Activated T-cell treated with anti-CD3 and anti-CD28 coated beads, Interleukin-2, amount 50 U/mL, for 24 hours (primary cell): Measurements from ENCODE around the gene GNAI2.
A peak's percentile ranks its signal among the peaks of the same experiment; 100 is the strongest.
"Not testable (repeated sequence)": the region's sequence is repeated elsewhere in the genome, so short reads cannot be mapped to it uniquely, and the experiment has no call there.

Experiments
- DNase-seq: peaks from one replicate; pipeline ENCODE4 v3.0.0-alpha.2; 2020
- H3K27ac Mint-ChIP-seq: 2 replicates; pipeline ENCODE4 v1.8.0; 2020; ENCODE audit warnings: mild to moderate bottlenecking, mixed read lengths
- H3K27me3 Mint-ChIP-seq: 2 replicates; pipeline ENCODE4 v1.8.0; 2020; ENCODE audit warnings: mixed read lengths
- H3K36me3 Mint-ChIP-seq: 2 replicates; pipeline ENCODE4 v1.8.0; 2020; ENCODE audit warnings: low read depth, mixed read lengths
- H3K4me1 Mint-ChIP-seq: 2 replicates; pipeline ENCODE4 v1.8.0; 2020; ENCODE audit warnings: low read depth, mixed read lengths
- H3K4me3 Mint-ChIP-seq: 2 replicates; pipeline ENCODE4 v1.8.0; 2020; ENCODE audit warnings: mild to moderate bottlenecking, moderate library complexity, mixed read lengths
- H3K9me3 Mint-ChIP-seq: 2 replicates; pipeline ENCODE4 v1.8.0; 2020; ENCODE audit warnings: mixed read lengths

Gene GNAI2

GRCh38 chr3:50265571-50265970 lies 29.6 kb downstream of the GNAI2 start:
- H3K4me3 Mint-ChIP-seq: no peak overlapping the region
- no peak for DNase-seq
- peak overlapping the region; percentile 50 for H3K27ac Mint-ChIP-seq
- H3K4me1 Mint-ChIP-seq: peaks cover 1% of the 10 kb centered on the region
- H3K27me3 Mint-ChIP-seq: peaks cover 24% of the 10 kb centered on the region
- H3K36me3 Mint-ChIP-seq: no peaks in the 10 kb centered on the region
- H3K9me3 Mint-ChIP-seq: no peaks in the 10 kb centered on the region

DNA sequence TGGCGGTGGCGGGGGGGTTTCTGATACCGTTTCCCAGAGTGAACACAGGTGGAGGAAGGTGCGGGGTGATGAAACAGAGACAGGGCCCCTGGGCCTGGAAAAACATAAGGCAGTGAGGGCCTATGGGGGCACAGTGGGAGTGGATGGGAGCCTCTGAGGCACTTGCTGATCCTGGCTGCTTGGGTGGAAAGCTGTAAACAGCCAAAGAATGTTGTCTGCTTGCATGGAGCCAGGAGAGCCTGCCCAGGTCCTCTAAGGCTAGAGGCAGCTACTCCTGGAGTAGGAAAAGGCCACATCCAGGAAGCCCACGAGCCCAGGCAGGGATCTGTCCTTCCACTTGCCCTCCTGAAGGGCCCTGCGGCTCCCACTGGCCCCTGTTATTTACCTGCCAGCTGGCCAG lies 30.0 kb downstream of the GNAI2 start:
- peaks cover 24% of the 10 kb centered on the region for H3K27me3 Mint-ChIP-seq
- H3K36me3 Mint-ChIP-seq: no peaks in the 10 kb centered on the region
- no peaks in the 10 kb centered on the region for H3K9me3 Mint-ChIP-seq
- H3K27ac Mint-ChIP-seq: peak overlapping the region; percentile 50
- H3K4me3 Mint-ChIP-seq: no peak overlapping the region
- H3K4me1 Mint-ChIP-seq: peaks cover 1% of the 10 kb centered on the region
- DNase-seq: no peak

DNA sequence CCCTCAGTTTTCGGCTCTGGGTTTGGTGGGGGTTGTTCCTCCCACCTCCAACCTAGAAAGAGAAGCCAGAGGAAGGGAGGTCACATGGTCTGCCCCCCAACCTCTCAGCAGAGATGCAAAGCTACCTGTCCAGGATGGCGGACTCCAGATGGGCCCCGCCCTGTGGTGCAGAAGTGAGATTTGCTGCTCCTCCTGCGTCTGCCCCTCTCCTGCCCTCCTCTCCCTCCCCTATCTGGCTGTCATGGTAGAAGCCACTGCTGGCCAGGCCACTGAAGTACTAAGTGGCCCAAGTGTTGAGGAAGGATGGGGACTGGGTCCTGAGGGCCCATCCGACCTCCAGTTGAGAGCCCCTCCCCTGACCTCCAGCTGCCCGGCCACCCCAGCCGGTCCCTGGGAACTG lies 30.8 kb downstream of the GNAI2 start:
- H3K9me3 Mint-ChIP-seq: no peaks in the 10 kb centered on the region
- H3K4me3 Mint-ChIP-seq: no peak overlapping the region
- peaks cover 4% of the 10 kb centered on the region for H3K4me1 Mint-ChIP-seq
- no peaks in the 10 kb centered on the region for H3K36me3 Mint-ChIP-seq
- DNase-seq: no peak
- no peak overlapping the region for H3K27ac Mint-ChIP-seq
- H3K27me3 Mint-ChIP-seq: peaks cover 24% of the 10 kb centered on the region

DNA sequence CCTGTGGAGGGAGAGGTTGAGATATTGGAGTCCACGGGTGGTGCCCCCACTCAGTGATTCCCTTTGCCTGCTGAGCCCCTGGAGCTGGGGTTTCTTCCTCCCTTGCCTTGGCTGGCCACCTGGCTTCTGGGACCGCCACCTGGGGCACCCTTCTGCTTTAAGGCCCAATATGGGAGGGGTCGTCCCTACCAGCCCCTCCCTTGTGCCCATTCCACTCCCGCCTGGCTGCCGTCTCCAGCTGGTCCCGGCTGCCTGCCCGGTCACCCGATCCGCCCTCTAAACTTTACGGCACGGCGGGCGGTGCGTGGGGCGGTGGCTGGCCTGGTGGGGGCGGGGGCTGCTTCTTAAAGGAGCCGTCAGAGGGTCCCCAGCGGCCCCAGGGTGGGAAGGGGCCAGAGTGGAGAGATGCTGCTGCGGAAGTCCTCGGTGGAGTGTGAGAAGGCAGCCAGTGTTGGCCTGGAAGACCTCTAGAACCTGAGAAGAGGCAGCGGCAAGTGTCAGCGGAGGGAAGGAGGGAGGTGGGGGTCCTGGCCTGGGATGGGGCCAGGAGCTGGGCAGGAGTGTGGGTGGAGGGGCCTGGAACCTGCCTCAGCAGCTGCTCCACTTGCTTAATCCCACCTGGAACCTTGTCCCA lies 31.4 kb downstream of the GNAI2 start:
- Mint-ChIP-seq H3K4me1 (peaks cover 5% of the 10 kb centered on the region), H3K27me3 (peaks cover 24% of the 10 kb centered on the region), H3K36me3 (no peaks in the 10 kb centered on the region)

GRCh38 chr3:50268276-50268675 lies 32.3 kb downstream of the GNAI2 start:
- Mint-ChIP-seq H3K4me1 (peaks cover 11% of the 10 kb centered on the region), H3K36me3 (no peaks in the 10 kb centered on the region), H3K27ac (no peak overlapping the region), H3K4me3 (no peak overlapping the region), H3K27me3 (peaks cover 29% of the 10 kb centered on the region), H3K9me3 (no peaks in the 10 kb centered on the region)
- no peak for DNase-seq

More for the DNA sequence above, 31.4 kb downstream of the GNAI2 start:
- Mint-ChIP-seq H3K9me3 (no peaks in the 10 kb centered on the region), H3K4me3 (no peak overlapping the region), H3K27ac (no peak overlapping the region)
- DNase-seq: no peak

- H3K9me3 Mint-ChIP-seq: no peaks in the 10 kb centered on the region
- H3K4me3 Mint-ChIP-seq: no peak within 1 kb of the TSS
- peaks cover 12% of the 10 kb centered on the region for H3K4me1 Mint-ChIP-seq
- peaks cover 33% of the 10 kb centered on the region for H3K27me3 Mint-ChIP-seq
- peak within 1 kb of the TSS; percentile 52 for H3K27ac Mint-ChIP-seq
- no peak for DNase-seq
- no peaks in the 10 kb centered on the region for H3K36me3 Mint-ChIP-seq
These were observed 32.9 kb downstream of the GNAI2 start, which contains the start of gene SEMA3B for GRCh38 chr3:50268703-50269451. Gene SEMA3B, plus strand, starts transcription at chr3:50269147. Its CDS starts 94 bp downstream, at chr3:50269241.

- Mint-ChIP-seq H3K27me3 (peaks cover 39% of the 10 kb centered on the region), H3K4me1 (peaks cover 17% of the 10 kb centered on the region), H3K36me3 (no peaks in the 10 kb centered on the region), H3K27ac (no peak overlapping the region), H3K9me3 (no peaks in the 10 kb centered on the region), H3K4me3 (no peak overlapping the region)
- no peak for DNase-seq
These were observed 33.5 kb downstream of the GNAI2 start for GRCh38 chr3:50269460-50269859.

GRCh38 chr3:50269977-50270413 lies 34.0 kb downstream of the GNAI2 start:
- Mint-ChIP-seq H3K27me3 (peaks cover 43% of the 10 kb centered on the region), H3K27ac (no peak overlapping the region), H3K9me3 (no peaks in the 10 kb centered on the region), H3K4me3 (no peak overlapping the region), H3K4me1 (peaks cover 20% of the 10 kb centered on the region), H3K36me3 (no peaks in the 10 kb centered on the region)
- DNase-seq: no peak

DNA sequence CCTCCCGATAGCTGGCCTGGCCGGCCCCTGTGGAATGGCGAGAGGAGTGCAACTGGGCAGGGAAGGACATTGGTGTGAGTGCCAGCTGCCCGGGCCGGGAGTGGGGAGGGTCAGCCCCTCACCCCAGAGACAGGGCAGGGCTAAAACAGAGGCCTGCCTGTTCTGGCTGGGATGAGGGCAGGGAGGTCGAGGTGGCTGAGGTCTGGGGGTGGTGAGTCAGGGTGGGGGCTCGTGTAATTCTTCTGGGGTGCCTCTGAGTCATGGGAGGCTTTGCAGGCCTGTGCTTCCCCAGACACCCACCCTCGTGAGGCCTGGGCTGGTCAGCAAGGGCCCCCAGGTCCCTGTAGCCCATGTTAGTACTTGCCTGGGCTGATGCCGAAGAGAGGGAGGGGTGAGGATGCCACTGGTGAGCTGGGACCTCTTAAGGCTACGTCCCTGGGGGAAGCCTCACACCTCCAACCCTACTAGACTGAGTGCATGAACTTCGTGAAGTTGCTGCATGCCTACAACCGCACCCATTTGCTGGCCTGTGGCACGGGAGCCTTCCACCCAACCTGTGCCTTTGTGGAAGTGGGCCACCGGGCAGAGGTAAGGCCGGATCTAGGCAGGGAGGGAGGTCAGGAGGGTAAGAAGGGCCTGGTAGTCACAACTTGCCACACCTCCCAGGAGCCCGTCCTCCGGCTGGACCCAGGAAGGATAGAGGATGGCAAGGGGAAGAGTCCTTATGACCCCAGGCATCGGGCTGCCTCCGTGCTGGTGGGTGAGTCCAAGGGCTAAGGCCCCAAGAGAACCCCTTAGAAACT lies 34.6 kb downstream of the GNAI2 start:
- H3K36me3 Mint-ChIP-seq: no peaks in the 10 kb centered on the region
- H3K27me3 Mint-ChIP-seq: peaks cover 47% of the 10 kb centered on the region
- no peak for DNase-seq
- peaks cover 26% of the 10 kb centered on the region for H3K4me1 Mint-ChIP-seq
- no peak overlapping the region for H3K4me3 Mint-ChIP-seq
- no peaks in the 10 kb centered on the region for H3K9me3 Mint-ChIP-seq
- H3K27ac Mint-ChIP-seq: peak overlapping the region; percentile 14

DNA sequence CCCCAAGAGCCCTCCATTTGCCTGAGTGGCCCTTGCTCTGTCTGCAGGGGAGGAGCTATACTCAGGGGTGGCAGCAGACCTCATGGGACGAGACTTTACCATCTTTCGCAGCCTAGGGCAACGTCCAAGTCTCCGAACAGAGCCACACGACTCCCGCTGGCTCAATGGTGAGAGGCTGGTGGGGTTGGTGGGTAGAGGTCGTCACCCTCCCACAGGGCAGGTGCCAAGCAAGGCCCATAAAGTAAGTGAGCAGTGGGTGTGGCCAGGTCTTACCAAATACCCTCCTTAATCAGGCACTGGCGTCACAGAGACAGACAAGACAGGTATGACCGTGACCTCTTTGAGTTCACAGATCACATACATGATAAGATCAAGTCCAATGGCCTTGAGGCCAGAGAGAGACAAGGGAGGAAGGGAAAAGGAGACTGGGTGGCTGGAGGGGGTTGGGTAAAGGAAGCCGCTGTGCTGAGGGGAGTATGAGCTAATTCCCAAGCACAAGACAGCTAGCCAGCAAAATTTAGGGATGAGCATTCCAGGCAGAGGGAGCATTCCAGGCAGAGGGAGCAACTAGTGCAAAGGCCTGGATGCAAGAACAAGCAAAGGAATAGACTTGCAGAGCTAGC lies 35.4 kb downstream of the GNAI2 start:
- Mint-ChIP-seq H3K27me3 (peaks cover 49% of the 10 kb centered on the region), H3K36me3 (no peaks in the 10 kb centered on the region), H3K27ac (no peak overlapping the region), H3K4me1 (peaks cover 31% of the 10 kb centered on the region), H3K9me3 (no peaks in the 10 kb centered on the region), H3K4me3 (no peak overlapping the region)
- no peak for DNase-seq

- Mint-ChIP-seq H3K27me3 (peaks cover 47% of the 10 kb centered on the region), H3K4me1 (peaks cover 31% of the 10 kb centered on the region)
- not testable (repeated sequence) for H3K36me3 Mint-ChIP-seq, H3K9me3 Mint-ChIP-seq, DNase-seq, H3K4me3 Mint-ChIP-seq, H3K27ac Mint-ChIP-seq
These were observed 36.5 kb downstream of the GNAI2 start for GRCh38 chr3:50272538-50272910.

GRCh38 chr3:50272911-50273688 lies 37.1 kb downstream of the GNAI2 start:
- Mint-ChIP-seq H3K9me3 (no peaks in the 10 kb centered on the region), H3K4me3 (peak overlapping the region; percentile 63), H3K36me3 (no peaks in the 10 kb centered on the region), H3K27ac (peak overlapping the region; percentile 70), H3K4me1 (peaks cover 31% of the 10 kb centered on the region), H3K27me3 (peaks cover 49% of the 10 kb centered on the region)
- peak; percentile 95 for DNase-seq

- Mint-ChIP-seq H3K4me3 (no peak overlapping the region), H3K4me1 (peaks cover 31% of the 10 kb centered on the region), H3K27me3 (peaks cover 52% of the 10 kb centered on the region), H3K36me3 (no peaks in the 10 kb centered on the region), H3K9me3 (no peaks in the 10 kb centered on the region), H3K27ac (no peak overlapping the region)
- DNase-seq: no peak
These were observed 37.7 kb downstream of the GNAI2 start for GRCh38 chr3:50273689-50274065.
